Suprapubic skin (tissue), 4 donors: ENCODE measurements around the gene COPS7B. TPM values are rescaled to one million over a fixed set of nuclear protein-coding genes. Genes with fewer than 3 reads are reported as not detected.
"Not testable (repeated sequence)": the region's sequence is repeated elsewhere in the genome, so short reads cannot be mapped to it uniquely, and the experiment has no call there.

Source experiments
- DNase-seq, 2 donors: peaks; one replicate each; pipeline ENCODE4 v3.0.0-alpha.2; 2019; ENCODE audit warnings: low spot score in 2 of 2
- H3K27ac ChIP-seq: fragments of 200-600 bp; sonication (generic); one replicate; pipeline ENCODE4 v1.5.1; 2019
- H3K27me3 ChIP-seq: fragments of 200-600 bp; sonication (generic); one replicate; pipeline ENCODE4 v1.5.1; 2019
- H3K36me3 ChIP-seq: fragments of 200-600 bp; sonication (generic); one replicate; pipeline ENCODE4 v1.5.1; 2019
- H3K4me1 ChIP-seq: fragments of 200-600 bp; sonication (generic); one replicate; pipeline ENCODE4 v1.5.1; 2019
- H3K4me3 ChIP-seq: fragments of 200-600 bp; sonication (generic); one replicate; pipeline ENCODE4 v1.5.1; 2019; ENCODE audit warnings: mild to moderate bottlenecking
- H3K9me3 ChIP-seq: fragments of 200-600 bp; sonication (generic); one replicate; pipeline ENCODE4 v1.5.1; 2019
- EP300 ChIP-seq: sonication (generic); formaldehyde crosslinking; IDR thresholded peaks from one replicate; pipeline ENCODE4 v1.6.1; 2017; ENCODE audit warnings: antibody characterized with exemption
- POLR2A ChIP-seq, 2 donors: fragments of 450-650 bp; IDR thresholded peaks; one replicate each; pipeline ENCODE4 v1.6.1; 2017; ENCODE audit warnings: antibody characterized with exemption in 2 of 2, mild to moderate bottlenecking in 2 of 2, moderate library complexity in 2 of 2
- POLR2AphosphoS5 ChIP-seq, 3 donors: sonication (generic); formaldehyde crosslinking; IDR thresholded peaks; one replicate each; pipeline ENCODE4 v1.6.1; 2017; ENCODE audit warnings: antibody characterized with exemption in 3 of 3
- WGBS: methylation state at CpG from one replicate; pipeline ENCODE4 v1.1.5; 2018; 5-methylcytosine and 5-hydroxymethylcytosine counted together
- total RNA-seq, 4 donors: library from RNA; depleted of rRNA; stranded (reverse); fragments of >200 nt; gene quantifications; one replicate each; pipeline ENCODE4 v1.1.0, GENCODE V29; 2016
- TF ChIP-seq, protein P1 (sequence below), 2 donors: fragments of 200-600 bp in 1 of 2; fragments of 450-650 bp in 1 of 2; sonication (generic) in 1 of 2; IDR thresholded peaks; one replicate each; pipeline ENCODE4 v1.5.1; 2016 to 2019; ENCODE audit warnings: antibody characterized with exemption in 2 of 2, mild to moderate bottlenecking in 1 of 2, moderate library complexity in 1 of 2

The COPS7B gene
- 10 to 100 TPM; 15.4 to 79.9 (median 33.6) TPM for total RNA-seq

DNA sequence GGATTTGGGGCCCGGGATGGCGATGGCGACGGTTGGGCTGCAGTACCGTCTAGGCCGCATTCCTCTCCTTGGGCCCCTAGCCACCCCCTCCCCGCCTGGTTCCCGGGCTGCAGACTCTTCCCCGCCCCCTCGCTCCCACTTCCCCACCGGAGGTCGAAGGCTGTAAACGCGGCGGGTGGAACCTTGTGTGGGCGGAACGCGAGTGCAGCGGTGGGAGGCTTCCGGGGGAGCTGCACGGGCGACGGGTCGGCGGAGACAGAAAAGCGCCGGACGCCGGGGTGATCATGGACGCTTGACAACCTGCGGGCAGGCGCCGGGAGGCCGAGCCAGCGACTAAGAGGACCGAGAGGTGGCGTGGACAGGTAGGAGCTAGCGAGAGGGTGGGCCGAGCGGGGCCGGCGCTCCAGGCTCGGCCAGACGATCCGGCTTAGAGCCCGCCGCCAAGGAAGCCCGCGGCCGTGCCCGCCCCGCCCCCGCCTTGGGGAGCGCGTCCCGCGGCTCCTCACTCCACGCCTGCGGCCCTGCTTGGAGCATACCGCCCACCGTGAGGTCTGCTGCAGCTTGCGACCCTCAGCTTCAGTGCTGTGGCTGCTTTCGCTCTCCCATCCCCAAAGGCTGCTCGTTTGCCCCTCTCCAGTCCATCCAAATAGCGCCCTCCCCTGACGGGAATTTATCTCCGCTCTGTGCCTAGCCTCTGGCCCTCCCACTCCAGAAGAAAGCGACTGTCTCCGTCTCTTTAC, at the start of gene COPS7B:
COPS7B (plus strand) TSS at position 269 of the 740 bp plus-strand sequence. CDS start 2,126 bp downstream, outside the sequence.
- H3K27ac ChIP-seq, result peak within 1 kb of the TSS; percentile 71
- peak; percentile 83 to 93 for DNase-seq
- H3K4me1 ChIP-seq, result peaks cover 47% of the 10 kb centered on the region
- 1% methylated on average over 26 of the region's 69 CpGs for WGBS
- TF ChIP-seq POLR2A (IDR thresholded peaks at IDR 0.05) (no peak), POLR2AphosphoS5 (IDR thresholded peaks at IDR 0.05) (peak in 1 of 3 donors; percentile 96), EP300 (no peak)
- TF ChIP-seq, protein P1, sequence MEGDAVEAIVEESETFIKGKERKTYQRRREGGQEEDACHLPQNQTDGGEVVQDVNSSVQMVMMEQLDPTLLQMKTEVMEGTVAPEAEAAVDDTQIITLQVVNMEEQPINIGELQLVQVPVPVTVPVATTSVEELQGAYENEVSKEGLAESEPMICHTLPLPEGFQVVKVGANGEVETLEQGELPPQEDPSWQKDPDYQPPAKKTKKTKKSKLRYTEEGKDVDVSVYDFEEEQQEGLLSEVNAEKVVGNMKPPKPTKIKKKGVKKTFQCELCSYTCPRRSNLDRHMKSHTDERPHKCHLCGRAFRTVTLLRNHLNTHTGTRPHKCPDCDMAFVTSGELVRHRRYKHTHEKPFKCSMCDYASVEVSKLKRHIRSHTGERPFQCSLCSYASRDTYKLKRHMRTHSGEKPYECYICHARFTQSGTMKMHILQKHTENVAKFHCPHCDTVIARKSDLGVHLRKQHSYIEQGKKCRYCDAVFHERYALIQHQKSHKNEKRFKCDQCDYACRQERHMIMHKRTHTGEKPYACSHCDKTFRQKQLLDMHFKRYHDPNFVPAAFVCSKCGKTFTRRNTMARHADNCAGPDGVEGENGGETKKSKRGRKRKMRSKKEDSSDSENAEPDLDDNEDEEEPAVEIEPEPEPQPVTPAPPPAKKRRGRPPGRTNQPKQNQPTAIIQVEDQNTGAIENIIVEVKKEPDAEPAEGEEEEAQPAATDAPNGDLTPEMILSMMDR (IDR thresholded peaks at IDR 0.05), result peak in 1 of 2 donors; percentile 45
- H3K4me3 ChIP-seq, result peak within 1 kb of the TSS; percentile 99
- H3K9me3 ChIP-seq, result no peaks in the 10 kb centered on the region
- no peaks in the 10 kb centered on the region for H3K27me3 ChIP-seq
- peaks cover 10% of the 10 kb centered on the region for H3K36me3 ChIP-seq

DNA sequence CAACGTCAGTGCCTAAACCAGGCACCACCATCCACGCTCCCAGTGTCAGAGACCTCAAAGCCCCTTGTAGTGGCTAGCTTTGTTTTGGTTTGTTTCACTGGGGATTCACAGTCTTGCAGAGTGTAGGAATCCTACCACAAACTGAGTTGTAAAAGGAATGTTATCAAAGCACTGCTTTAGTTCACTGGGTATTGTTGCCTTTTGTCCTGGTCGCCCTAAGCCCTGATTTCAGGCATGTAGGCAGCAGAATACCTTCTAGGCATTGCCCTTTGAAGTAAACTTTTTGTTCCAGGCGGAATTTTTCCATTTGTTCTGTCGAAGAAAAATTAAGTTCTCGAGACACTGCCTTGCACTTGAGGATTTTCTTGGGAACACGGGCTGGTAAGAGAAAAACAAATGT, 48.5 kb upstream of the COPS7B start:
- Histone ChIP-seq H3K4me1 (no peaks in the 10 kb centered on the region), H3K27me3 (no peaks in the 10 kb centered on the region), H3K9me3 (no peaks in the 10 kb centered on the region), H3K4me3 (no peak overlapping the region), H3K27ac (no peak overlapping the region), H3K36me3 (peaks cover 30% of the 10 kb centered on the region)
- TF ChIP-seq EP300 (no peak), POLR2AphosphoS5 (IDR thresholded peaks at IDR 0.05) (no peak), POLR2A (IDR thresholded peaks at IDR 0.05) (no peak)
- TF ChIP-seq, protein P1 (IDR thresholded peaks at IDR 0.05), result no peak
- 93% methylated on average over 7 of the region's 7 CpGs for WGBS
- DNase-seq, result no peak

DNA sequence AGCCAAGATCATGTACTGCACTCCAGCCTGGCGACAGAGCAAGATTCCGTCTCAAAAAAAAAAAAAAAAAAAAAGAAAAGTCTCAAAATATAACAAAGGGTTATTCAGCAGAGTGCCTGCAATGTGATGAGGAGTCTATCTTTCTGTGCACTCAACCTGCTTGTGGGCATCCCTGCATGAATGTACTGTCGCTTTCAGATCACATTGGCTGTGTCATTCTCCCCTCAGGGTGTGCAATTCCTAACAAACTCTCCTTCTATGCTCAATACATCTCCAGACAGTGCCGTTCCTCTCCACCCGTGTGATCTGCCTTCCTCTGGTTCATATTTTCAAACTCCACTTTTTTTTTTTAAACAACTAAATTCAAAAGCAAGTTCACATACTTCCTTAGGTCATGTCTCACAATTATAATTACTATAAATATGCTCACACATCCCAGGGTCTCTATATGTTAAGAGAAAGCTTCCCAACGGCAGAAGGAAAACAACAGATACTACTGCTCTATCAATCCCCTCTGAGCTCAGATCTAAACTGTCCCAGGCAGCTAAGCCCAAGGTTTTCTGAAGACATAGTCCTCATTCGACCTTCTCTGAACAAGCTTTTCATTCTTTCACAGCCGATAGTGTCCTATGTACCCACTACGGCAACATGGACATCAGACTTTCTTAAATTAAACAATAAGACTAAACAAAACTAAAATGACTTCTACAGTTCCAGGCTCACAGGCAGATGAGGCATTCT, 42.7 kb upstream of the COPS7B start:
- DNase-seq, result no peak
- WGBS, result 53% methylated on average over 9 of the region's 9 CpGs
- Histone ChIP-seq H3K36me3 (no peaks in the 10 kb centered on the region), H3K4me1 (no peaks in the 10 kb centered on the region), H3K27ac (no peak overlapping the region), H3K4me3 (no peak overlapping the region), H3K9me3 (no peaks in the 10 kb centered on the region), H3K27me3 (no peaks in the 10 kb centered on the region)
- no peak for TF ChIP-seq POLR2A (IDR thresholded peaks at IDR 0.05)

DNA sequence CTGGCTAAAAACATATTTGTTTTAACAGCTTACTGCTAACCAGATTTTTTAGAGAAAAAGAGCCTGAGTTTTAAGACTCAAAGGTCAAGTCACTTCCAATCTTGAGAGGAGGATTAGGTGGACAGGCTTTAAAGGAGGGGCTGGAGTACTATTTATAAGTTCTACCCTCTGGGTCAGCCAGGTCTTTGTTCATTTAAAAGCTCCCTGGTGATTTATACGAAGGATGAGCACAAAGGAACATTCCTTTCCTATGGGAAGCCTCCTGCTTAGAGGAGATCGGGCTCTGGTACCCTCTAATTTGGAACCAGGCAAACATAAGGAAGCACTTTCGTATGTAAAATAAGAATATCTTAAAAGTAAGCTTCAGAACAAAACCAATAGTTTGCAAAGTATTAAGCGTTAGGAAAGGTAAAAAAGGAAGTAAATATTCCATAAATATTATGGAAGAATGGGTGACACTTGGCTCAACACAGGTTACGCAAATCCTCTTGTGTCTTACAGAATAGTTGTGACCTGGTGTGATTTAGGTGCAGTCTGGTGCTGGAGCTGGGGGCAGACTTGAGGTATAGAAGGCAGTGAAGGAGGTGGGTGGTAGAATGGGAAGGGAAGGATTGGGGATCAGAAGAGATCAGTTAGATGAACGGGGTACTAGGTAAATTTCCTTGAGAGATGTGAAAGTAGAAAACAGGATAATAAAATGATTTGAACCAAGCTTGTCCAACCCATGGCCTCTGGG, 40.8 kb upstream of the COPS7B start:
- no peak overlapping the region for H3K27ac ChIP-seq
- TF ChIP-seq POLR2A (IDR thresholded peaks at IDR 0.05) (no peak), POLR2AphosphoS5 (IDR thresholded peaks at IDR 0.05) (no peak)
- no peaks in the 10 kb centered on the region for H3K9me3 ChIP-seq
- H3K27me3 ChIP-seq, result no peaks in the 10 kb centered on the region
- 81% methylated on average over 6 of the region's 6 CpGs for WGBS
- H3K4me1 ChIP-seq, result no peaks in the 10 kb centered on the region
- H3K4me3 ChIP-seq, result no peak overlapping the region
- no peaks in the 10 kb centered on the region for H3K36me3 ChIP-seq
- DNase-seq, result no peak

DNA sequence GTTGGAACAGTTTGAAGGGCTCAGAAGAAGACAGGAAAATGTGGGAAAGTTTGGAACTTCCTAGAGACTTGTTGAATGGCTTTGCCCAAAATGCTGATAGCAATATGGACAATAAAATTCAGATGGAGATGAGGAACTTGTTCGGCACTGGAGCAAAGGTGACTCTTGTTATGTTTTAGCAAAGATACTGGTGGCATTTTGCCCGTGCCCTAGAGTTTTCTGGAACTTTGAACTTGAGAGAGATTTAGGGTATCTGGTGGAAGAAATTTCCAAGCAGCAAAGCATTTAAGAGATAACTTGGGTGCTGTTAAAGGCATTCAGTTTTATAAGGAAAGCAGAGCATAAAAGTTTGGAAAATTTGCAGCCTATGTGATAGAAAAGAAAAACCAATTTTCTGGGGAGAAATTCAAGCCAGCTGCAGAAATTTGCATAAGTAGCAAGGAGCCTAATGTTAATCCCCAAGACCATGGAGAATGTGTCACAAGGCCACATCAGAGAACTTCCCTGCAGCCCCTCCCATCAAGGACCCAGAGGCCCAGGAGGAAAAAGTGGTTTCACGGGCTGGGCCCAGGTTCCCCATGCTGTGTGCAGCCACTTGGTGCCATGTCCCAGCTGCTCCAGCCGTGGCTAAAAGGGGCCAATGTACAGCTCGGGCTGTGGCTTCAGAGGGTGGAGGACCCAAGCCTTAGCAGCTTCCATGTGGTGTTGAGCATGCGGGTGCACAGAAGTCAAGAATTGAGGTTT, 37.9 kb upstream of the COPS7B start:
- not testable (repeated sequence) for H3K9me3 ChIP-seq, H3K27me3 ChIP-seq, H3K27ac ChIP-seq, H3K4me1 ChIP-seq, DNase-seq, H3K36me3 ChIP-seq, H3K4me3 ChIP-seq
- WGBS, result 85% methylated on average over 6 of the region's 6 CpGs

DNA sequence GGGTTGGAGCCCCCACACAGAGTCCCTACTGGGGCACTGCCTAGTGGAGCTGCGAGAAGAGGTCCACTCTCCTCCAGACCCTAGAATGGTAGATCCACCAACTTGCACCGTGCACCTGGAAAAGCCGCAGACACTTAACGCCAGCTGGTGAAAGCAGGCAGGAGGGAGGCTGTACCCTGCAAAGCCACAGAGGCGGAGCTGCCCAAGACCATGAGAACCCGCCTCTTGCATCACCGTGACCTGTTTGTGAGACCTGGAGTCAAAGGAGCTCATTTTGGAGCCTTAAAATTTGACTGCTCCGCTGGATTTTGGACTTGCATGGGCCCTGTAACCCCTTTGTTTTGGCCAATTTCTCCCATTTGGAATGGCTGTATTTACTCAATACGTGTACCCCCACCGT, 37.2 kb upstream of the COPS7B start:
- H3K27me3 ChIP-seq, DNase-seq, H3K4me1 ChIP-seq, H3K36me3 ChIP-seq, H3K9me3 ChIP-seq, H3K4me3 ChIP-seq, H3K27ac ChIP-seq: not testable (repeated sequence)
- WGBS, result 95% methylated on average over 10 of the region's 10 CpGs
